Glutamatergic neuron (in vitro differentiated cells): ENCODE data around the gene PKM. TPM values are rescaled to one million over a fixed set of nuclear protein-coding genes. Genes with fewer than 3 reads are reported as not detected.

Source experiments
- DNase-seq: peaks from one replicate; pipeline ENCODE4 v3.0.0; 2022
- H3K27ac Mint-ChIP-seq: one replicate; pipeline ENCODE4 v1.8.0; 2020; ENCODE audit warnings: mild to moderate bottlenecking, mixed read lengths, inconsistent platforms; ENCODE audit not compliant: unreplicated experiment
- H3K27me3 Mint-ChIP-seq: one replicate; pipeline ENCODE4 v1.8.0; 2020; ENCODE audit warnings: mild to moderate bottlenecking, moderate library complexity, mixed read lengths, inconsistent platforms; ENCODE audit not compliant: unreplicated experiment
- H3K36me3 Mint-ChIP-seq: one replicate; pipeline ENCODE4 v1.8.0; 2020; ENCODE audit warnings: mild to moderate bottlenecking, mixed read lengths, inconsistent platforms; ENCODE audit not compliant: unreplicated experiment
- H3K4me1 Mint-ChIP-seq: one replicate; pipeline ENCODE4 v1.8.0; 2020; ENCODE audit warnings: mild to moderate bottlenecking, low read depth, mixed read lengths, inconsistent platforms; ENCODE audit not compliant: unreplicated experiment
- H3K4me3 Mint-ChIP-seq: one replicate; pipeline ENCODE4 v1.8.0; 2020; ENCODE audit warnings: mild to moderate bottlenecking, mixed read lengths, inconsistent platforms; ENCODE audit not compliant: unreplicated experiment
- H3K9me3 Mint-ChIP-seq: one replicate; pipeline ENCODE4 v1.8.0; 2020; ENCODE audit warnings: mild to moderate bottlenecking, moderate library complexity, mixed read lengths, inconsistent platforms; ENCODE audit not compliant: unreplicated experiment
- total RNA-seq: library from RNA; stranded (reverse); fragmentation: NEBNext Ultra II Directional; extraction: Animal tissue kit (Norgen Biotek cat#: 25700); gene quantifications from one replicate; pipeline ENCODE4 v1.2.1, GENCODE V29; 2021; ENCODE audit not compliant: unreplicated experiment
- TF ChIP-seq, protein P1 (sequence below): fragments of 200-600 bp; sonication (generic); IDR thresholded peaks from one replicate; pipeline ENCODE4 v1.5.0; 2021; ENCODE audit not compliant: partially characterized antibody, unreplicated experiment

PKM gene
- total RNA-seq, 1 donor from 2014 or later: 949 TPM

DNA sequence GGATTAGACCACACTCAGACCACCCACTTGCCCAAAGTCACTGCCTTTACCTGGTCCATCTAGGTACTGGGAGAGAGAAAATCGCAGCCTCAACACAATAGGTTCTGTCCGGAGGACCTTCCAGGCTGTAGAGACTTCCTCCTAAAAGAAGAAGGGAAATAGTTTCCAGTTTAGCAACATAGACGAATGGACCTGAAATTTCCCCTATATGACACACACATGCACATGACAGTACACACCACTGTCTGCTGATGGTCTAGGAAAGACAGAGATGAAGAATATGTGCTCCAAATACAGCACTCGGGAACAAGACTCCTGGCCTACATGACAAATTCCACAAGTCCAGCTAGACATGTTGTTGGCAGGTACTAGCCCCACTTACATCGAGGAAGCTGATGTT is 34.0 kb upstream of the PKM start:
- Mint-ChIP-seq H3K4me3 (no peak overlapping the region), H3K27me3 (no peaks in the 10 kb centered on the region), H3K27ac (no peak overlapping the region), H3K4me1 (no peaks in the 10 kb centered on the region), H3K9me3 (peaks cover 1% of the 10 kb centered on the region), H3K36me3 (no peaks in the 10 kb centered on the region)
- DNase-seq: no peak
- TF ChIP-seq, protein P1, sequence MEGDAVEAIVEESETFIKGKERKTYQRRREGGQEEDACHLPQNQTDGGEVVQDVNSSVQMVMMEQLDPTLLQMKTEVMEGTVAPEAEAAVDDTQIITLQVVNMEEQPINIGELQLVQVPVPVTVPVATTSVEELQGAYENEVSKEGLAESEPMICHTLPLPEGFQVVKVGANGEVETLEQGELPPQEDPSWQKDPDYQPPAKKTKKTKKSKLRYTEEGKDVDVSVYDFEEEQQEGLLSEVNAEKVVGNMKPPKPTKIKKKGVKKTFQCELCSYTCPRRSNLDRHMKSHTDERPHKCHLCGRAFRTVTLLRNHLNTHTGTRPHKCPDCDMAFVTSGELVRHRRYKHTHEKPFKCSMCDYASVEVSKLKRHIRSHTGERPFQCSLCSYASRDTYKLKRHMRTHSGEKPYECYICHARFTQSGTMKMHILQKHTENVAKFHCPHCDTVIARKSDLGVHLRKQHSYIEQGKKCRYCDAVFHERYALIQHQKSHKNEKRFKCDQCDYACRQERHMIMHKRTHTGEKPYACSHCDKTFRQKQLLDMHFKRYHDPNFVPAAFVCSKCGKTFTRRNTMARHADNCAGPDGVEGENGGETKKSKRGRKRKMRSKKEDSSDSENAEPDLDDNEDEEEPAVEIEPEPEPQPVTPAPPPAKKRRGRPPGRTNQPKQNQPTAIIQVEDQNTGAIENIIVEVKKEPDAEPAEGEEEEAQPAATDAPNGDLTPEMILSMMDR: no peak

DNA sequence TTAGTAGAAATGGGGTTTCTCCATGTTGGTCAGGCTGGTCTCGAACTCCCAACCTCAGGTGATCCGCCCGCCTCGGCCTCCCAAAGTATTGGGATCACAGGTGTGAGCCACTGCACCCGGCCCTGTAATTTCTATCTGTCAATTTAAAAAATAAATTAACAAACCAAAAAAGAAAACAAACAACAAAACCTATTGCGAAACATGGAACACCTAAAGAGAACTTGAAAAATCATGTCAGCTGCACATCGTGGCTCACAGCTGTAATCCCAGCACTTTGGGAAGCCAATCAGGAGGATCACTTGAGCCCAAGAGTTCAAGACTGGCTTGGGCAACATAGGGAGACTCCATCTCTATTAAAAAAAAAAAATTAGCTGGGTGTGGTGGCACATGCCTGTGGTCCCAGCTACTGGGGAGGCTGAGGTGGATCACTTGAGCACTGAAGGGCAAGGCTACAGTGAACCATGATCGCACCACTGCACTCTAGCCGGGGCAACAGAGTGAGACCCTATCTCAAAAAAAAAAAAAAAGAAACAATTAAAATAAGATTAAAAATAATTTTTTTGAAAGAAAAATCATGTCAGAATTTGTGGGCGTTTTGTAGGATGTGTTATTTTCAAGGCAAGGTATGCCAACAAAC is 21.8 kb upstream of the PKM start:
- Mint-ChIP-seq H3K4me3 (no peak overlapping the region), H3K4me1 (no peaks in the 10 kb centered on the region), H3K9me3 (no peaks in the 10 kb centered on the region), H3K27me3 (no peaks in the 10 kb centered on the region), H3K27ac (no peak overlapping the region), H3K36me3 (no peaks in the 10 kb centered on the region)
- TF ChIP-seq, protein P1: no peak
- no peak for DNase-seq

DNA sequence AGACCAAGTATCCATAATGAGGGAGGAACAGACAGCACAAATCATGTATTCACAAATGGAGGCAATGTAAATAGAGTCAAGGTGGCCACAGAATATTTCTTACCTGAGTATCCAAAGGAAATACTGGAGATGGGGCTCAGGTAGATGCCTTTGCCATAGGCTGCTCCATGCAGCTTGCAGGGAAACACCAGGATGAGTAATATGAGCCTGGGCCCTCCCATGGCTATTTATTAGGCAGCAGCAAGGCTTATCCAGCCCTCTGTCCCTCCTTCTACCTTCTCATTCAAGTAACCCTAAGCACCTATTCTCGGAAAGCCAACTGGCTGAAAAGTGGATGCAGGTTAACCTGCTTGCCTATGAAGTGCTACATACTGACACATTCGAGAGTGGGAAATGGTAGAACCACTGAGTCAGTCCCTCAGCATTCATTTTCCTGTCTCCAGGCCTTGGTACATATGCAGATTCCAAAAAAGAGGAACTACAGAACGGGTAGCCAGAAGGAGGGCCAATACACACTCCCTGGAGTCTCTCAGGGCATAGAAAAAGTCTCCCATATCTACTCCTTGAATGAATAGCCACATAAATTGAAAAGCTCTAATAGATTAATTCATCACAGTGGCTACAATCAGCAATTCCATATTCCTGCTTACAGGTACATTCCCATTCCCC is 18.3 kb upstream of the PKM start:
- Mint-ChIP-seq H3K27me3 (no peaks in the 10 kb centered on the region), H3K36me3 (no peaks in the 10 kb centered on the region), H3K27ac (no peak overlapping the region), H3K4me1 (no peaks in the 10 kb centered on the region), H3K9me3 (no peaks in the 10 kb centered on the region), H3K4me3 (no peak overlapping the region)
- TF ChIP-seq, protein P1: no peak
- no peak for DNase-seq

DNA sequence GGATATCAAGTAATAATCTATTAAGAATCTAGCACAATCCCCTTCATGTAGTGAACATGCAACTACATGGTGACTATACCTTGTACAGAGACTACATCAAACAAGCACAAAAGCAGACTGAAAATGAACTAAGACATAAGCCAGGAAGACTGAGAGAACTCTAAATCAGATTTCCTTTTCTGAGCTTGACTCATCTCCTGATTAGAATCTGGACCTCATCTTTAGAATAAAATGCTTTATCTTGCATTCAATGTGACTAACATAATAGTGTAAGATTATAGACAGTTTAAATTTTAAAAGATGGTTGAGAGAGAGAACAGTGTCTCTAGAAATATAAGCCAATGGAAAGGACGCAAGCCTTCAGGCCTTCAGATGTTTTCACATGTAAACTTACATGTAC is 17.5 kb upstream of the PKM start:
- no peak for DNase-seq
- Mint-ChIP-seq H3K27me3 (no peaks in the 10 kb centered on the region), H3K9me3 (no peaks in the 10 kb centered on the region), H3K36me3 (no peaks in the 10 kb centered on the region), H3K27ac (no peak overlapping the region), H3K4me3 (no peak overlapping the region), H3K4me1 (no peaks in the 10 kb centered on the region)
- TF ChIP-seq, protein P1: no peak

DNA sequence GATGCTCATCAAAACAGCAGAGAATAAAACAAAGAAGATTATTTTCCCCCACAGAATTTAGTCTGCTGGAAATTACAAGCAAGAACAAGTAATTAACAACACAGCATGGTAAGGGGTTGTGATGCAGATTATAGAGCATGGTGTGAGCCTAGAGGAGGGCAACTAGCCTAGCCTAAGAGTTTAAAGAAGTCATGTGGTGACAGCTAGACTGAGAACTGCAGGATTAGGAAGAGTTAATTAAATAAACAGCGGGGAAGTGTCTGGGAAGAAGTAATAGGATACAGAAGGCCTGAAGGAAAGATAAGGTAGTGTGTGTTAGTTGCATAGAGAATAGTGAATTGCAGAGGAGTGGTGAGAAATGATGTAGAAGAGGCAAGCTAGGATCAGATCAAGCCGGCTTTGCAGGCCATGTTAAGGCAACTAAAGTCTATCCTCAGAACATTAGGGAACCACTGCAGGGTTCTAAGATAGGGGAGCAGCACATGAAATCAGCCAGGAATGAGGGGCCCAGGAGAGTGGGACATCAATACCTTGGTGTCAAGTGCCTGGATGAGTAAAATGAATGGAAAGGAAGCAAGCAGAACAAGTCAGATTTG is 11.9 kb upstream of the PKM start:
- no peak overlapping the region for H3K27ac Mint-ChIP-seq
- TF ChIP-seq, protein P1: no peak
- H3K36me3 Mint-ChIP-seq: no peaks in the 10 kb centered on the region
- H3K4me1 Mint-ChIP-seq: no peaks in the 10 kb centered on the region
- DNase-seq: no peak
- no peak overlapping the region for H3K4me3 Mint-ChIP-seq
- H3K9me3 Mint-ChIP-seq: peaks cover 1% of the 10 kb centered on the region
- peaks cover 6% of the 10 kb centered on the region for H3K27me3 Mint-ChIP-seq
